B cell (primary cell): ENCODE measurements around the gene MAGI2. TPM values are rescaled to one million over a fixed set of nuclear protein-coding genes. Genes with fewer than 3 reads are reported as not detected.

ENCODE experiments used
- ATAC-seq: fragments of 200-7000 bp; cut with Tn5 transposase; one replicate; pipeline ENCODE4 v1.10.0; 2021; ENCODE audit warnings: low read depth, mild to moderate bottlenecking, moderate number of reproducible peaks, moderate library complexity
- CTCF ChIA-PET: fragments of 350-600 bp; sonication (Branson Sonifier 250); formaldehyde crosslinking; loops from one replicate; lab custom pipeline; 2021; ENCODE audit warnings: antibody characterized with exemption, inconsistent platforms; lab: Charles Lee
- POLR2A ChIA-PET: fragments of 350-600 bp; sonication (Branson Sonifier 250); formaldehyde crosslinking; loops from one replicate; lab custom pipeline; 2021; ENCODE audit warnings: antibody characterized with exemption; lab: Charles Lee
- DNase-seq: peaks from one replicate; pipeline ENCODE4 v3.0.0; 2013
- H2AFZ ChIP-seq: 2 replicates; pipeline ENCODE4 v1.6.1; 2012; ENCODE audit warnings: mild to moderate bottlenecking, low read depth, low read length; ENCODE audit not compliant: insufficient read depth, poor library complexity, severe bottlenecking
- H3K27ac ChIP-seq, 2 donors: 1 replicate in 1 of 2; 2 replicates in 1 of 2; pipeline ENCODE4 v1.5.1; 2012 to 2013; ENCODE audit warnings: low read length in 2 of 2, mild to moderate bottlenecking in 2 of 2, moderate library complexity in 1 of 2
- H3K27me3 ChIP-seq, 4 experiments: fragments of 200-600 bp in 1 of 4; sonication (generic) in 1 of 4; replicated peaks in 1 of 4; 1 replicate in 2 of 4; 2 replicates in 2 of 4; pipeline versions ENCODE4 v1.6.1 to v1.7.0; 2013 to 2016; ENCODE audit warnings: low read length in 3 of 4, mild to moderate bottlenecking in 2 of 4, mixed read lengths in 1 of 4, moderate library complexity in 1 of 4; ENCODE audit not compliant: insufficient read depth in 4 of 4, control insufficient read depth in 3 of 4; ENCODE audit errors: control extremely low read depth in 1 of 4
- H3K36me3 ChIP-seq, 2 experiments: replicated peaks in 1 of 2; 1 replicate in 1 of 2; 2 replicates in 1 of 2; pipeline versions ENCODE4 v1.6.1 to v1.7.1; 2013; ENCODE audit warnings: low read length in 1 of 2; ENCODE audit not compliant: insufficient read depth in 2 of 2, control insufficient read depth in 1 of 2; ENCODE audit errors: control extremely low read depth in 1 of 2, extremely low read depth in 1 of 2
- H3K4me1 ChIP-seq, 2 donors: fragments of 200-600 bp in 1 of 2; sonication (generic) in 1 of 2; 1 replicate in 1 of 2; 2 replicates in 1 of 2; pipeline versions ENCODE4 v1.5.1 to v1.6.1; 2013 to 2017; ENCODE audit warnings: low read length in 2 of 2; ENCODE audit not compliant: control insufficient read depth in 2 of 2, insufficient read depth in 2 of 2
- H3K4me2 ChIP-seq: replicated peaks from 2 replicates; pipeline ENCODE3; 2012; ENCODE audit warnings: mild to moderate bottlenecking, low read depth, low read length; ENCODE audit not compliant: poor library complexity, severe bottlenecking
- H3K4me3 ChIP-seq, 5 experiments: fragments of 200-600 bp in 1 of 5; sonication (generic) in 1 of 5; 1 replicate in 3 of 5; 2 replicates in 2 of 5; pipeline versions ENCODE4 v1.5.1 to v1.7.0; 2011 to 2016; ENCODE audit warnings: low read length in 4 of 5, mild to moderate bottlenecking in 4 of 5, low read depth in 2 of 5, control low read depth in 1 of 5, moderate library complexity in 1 of 5; ENCODE audit not compliant: insufficient read depth in 1 of 5; ENCODE audit errors: control extremely low read depth in 1 of 5, extremely low read depth in 1 of 5
- H3K79me2 ChIP-seq: fragments of 200-600 bp; sonication (generic); one replicate; pipeline ENCODE4 v1.6.0; 2016; ENCODE audit warnings: low read length; ENCODE audit not compliant: control insufficient read depth, insufficient read depth
- H3K9ac ChIP-seq: fragments of 200-600 bp; sonication (generic); 2 replicates; pipeline ENCODE4 v1.6.1; 2017; ENCODE audit warnings: mild to moderate bottlenecking, low read length, moderate library complexity
- H3K9me3 ChIP-seq, 3 donors: one replicate each; pipeline versions ENCODE4 v1.6.1 to v1.7.1; 2013; ENCODE audit warnings: low read length in 2 of 3; ENCODE audit not compliant: control insufficient read depth in 2 of 3, insufficient read depth in 1 of 3; ENCODE audit errors: control extremely low read depth in 1 of 3
- H4K20me1 ChIP-seq: 2 replicates; pipeline ENCODE4 v1.6.0; 2012; ENCODE audit warnings: mild to moderate bottlenecking, low read length; ENCODE audit not compliant: insufficient read depth, control insufficient read depth, poor library complexity, severe bottlenecking
- H3K27ac Mint-ChIP-seq: one replicate; pipeline ENCODE4 v1.8.0; 2021; ENCODE audit warnings: mixed read lengths
- H3K27me3 Mint-ChIP-seq: one replicate; pipeline ENCODE4 v1.8.0; 2021; ENCODE audit warnings: mixed read lengths
- H3K4me1 Mint-ChIP-seq: one replicate; pipeline ENCODE4 v1.8.0; 2021; ENCODE audit warnings: mixed read lengths
- H3K4me3 Mint-ChIP-seq: one replicate; pipeline ENCODE4 v1.8.0; 2021; ENCODE audit warnings: mixed read lengths
- H3K9me3 Mint-ChIP-seq: one replicate; pipeline ENCODE4 v1.8.0; 2022; ENCODE audit warnings: mixed read lengths; ENCODE audit not compliant: insufficient read depth
- EZH2 ChIP-seq: IDR thresholded peaks from 2 replicates; pipeline ENCODE4 v1.6.1; 2012; ENCODE audit warnings: borderline replicate concordance, low read depth, mild to moderate bottlenecking, moderate library complexity, low read length; ENCODE audit not compliant: insufficient read depth, poor library complexity, severe bottlenecking
- WGBS: methylation state at CpG from one replicate; pipeline ENCODE4 v1.1.5; 2013; ENCODE audit warnings: missing lambda C conversion rate; ENCODE audit not compliant: insufficient coverage; 5-methylcytosine and 5-hydroxymethylcytosine counted together
- intact Hi-C: fragments of 100-400 bp; cut with micrococcal nuclease; formaldehyde crosslinking; loops from one replicate; pipeline ENCODE4 v1.10.0; 2022
- polyA plus RNA-seq: library from polyadenylated mRNA; depleted of rRNA; stranded (reverse); fragments of >200 nt; gene quantifications from 2 replicates; pipeline ENCODE4 v1.2.3, GENCODE V29; 2012
- total RNA-seq, 2 donors: library from RNA; stranded (reverse); fragments of 120-200 nt in 1 of 2; gene quantifications; 1 replicate in 1 of 2; 2 replicates in 1 of 2; pipeline versions ENCODE4 v1.2.3 to v1.2.4, GENCODE V29; 2013 to 2022
- TF ChIP-seq, protein P1 (sequence below): fragments of 200-600 bp; IDR thresholded peaks from one replicate; pipeline ENCODE4 v1.8.0; 2022; ENCODE audit warnings: antibody characterized with exemption, mild to moderate bottlenecking

MAGI2 gene
- total and polyA plus RNA-seq, 2 donors (not counting 1 experiment from before 2014, with no cell fraction given) = 0.16 to 0.64 TPM

DNA sequence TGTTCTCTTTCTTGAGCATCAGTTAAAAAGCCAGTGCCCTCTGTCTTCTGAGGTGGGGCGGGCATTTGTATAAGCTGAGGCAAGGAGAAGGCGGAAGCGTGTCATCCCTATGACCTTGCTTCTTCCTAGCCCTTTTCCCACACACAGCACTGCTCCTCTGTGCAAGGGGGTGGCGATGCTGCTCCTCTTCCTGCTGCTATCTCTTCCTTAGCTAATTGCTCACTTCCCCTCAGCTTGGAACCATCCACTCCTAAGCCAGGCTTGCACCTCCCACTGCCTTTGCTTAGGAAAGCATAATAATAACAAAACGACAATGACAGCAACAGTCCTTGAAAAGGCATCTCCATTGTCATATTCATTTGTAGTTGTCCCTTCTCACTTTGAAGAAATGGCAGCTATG lies 1288.0 kb downstream of the MAGI2 start:
- no peak overlapping the region for H3K9ac ChIP-seq
- no peaks in the 10 kb centered on the region for H3K4me1 Mint-ChIP-seq
- peaks cover 0 to 3% (median 0%) of the 10 kb centered on the region in 3 donors for H3K9me3 ChIP-seq
- no peaks in the 10 kb centered on the region for H4K20me1 ChIP-seq
- H3K27me3 Mint-ChIP-seq = peaks cover 7% of the 10 kb centered on the region
- no peaks in the 10 kb centered on the region for H3K27me3 ChIP-seq
- no peak overlapping the region for H3K4me3 Mint-ChIP-seq
- H3K4me2 ChIP-seq = no peak overlapping the region
- no peaks in the 10 kb centered on the region for H3K9me3 Mint-ChIP-seq
- intact Hi-C loops = no loop called here
- H3K79me2 ChIP-seq = no peaks in the 10 kb centered on the region
- DNase-seq (no peak), ATAC-seq (no peak)
- H3K36me3 ChIP-seq = no peaks in the 10 kb centered on the region
- no peak overlapping the region for H3K27ac Mint-ChIP-seq
- H3K4me1 ChIP-seq = no peaks in the 10 kb centered on the region
- no peak for TF ChIP-seq EZH2
- TF ChIP-seq, protein P1, sequence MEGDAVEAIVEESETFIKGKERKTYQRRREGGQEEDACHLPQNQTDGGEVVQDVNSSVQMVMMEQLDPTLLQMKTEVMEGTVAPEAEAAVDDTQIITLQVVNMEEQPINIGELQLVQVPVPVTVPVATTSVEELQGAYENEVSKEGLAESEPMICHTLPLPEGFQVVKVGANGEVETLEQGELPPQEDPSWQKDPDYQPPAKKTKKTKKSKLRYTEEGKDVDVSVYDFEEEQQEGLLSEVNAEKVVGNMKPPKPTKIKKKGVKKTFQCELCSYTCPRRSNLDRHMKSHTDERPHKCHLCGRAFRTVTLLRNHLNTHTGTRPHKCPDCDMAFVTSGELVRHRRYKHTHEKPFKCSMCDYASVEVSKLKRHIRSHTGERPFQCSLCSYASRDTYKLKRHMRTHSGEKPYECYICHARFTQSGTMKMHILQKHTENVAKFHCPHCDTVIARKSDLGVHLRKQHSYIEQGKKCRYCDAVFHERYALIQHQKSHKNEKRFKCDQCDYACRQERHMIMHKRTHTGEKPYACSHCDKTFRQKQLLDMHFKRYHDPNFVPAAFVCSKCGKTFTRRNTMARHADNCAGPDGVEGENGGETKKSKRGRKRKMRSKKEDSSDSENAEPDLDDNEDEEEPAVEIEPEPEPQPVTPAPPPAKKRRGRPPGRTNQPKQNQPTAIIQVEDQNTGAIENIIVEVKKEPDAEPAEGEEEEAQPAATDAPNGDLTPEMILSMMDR = no peak
- H2AFZ ChIP-seq = no peak overlapping the region
- WGBS = 60% methylated on average over 2 of the region's 5 CpGs
- no peak overlapping the region for H3K27ac ChIP-seq
- POLR2A ChIA-PET = no interaction called here
- H3K4me3 ChIP-seq = no peak overlapping the region
- CTCF ChIA-PET = no interaction called here

DNA sequence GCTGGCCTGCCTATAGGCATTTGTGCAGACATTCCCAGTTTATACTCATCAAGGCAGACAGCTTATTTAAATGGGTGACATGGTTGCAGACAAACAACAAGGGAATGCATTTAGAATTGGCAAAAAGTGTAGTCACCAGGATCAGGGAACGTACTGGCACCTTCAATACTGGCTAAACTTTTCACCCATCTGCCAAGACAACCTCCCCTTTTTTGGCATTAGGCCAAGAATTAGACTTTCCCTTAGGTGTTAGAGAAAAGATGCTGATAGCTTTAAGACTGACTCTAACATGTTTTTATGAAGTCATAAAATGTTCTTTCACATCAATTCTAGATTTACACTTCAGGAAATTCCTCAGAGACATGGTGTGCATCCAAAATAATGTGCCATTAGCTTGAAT lies 1289.0 kb downstream of the MAGI2 start:
- no CpG with 5 or more reads among the region's 1 CpG for WGBS
- DNase-seq = no peak
- ChIA-PET CTCF (interaction anchor here (0.6 to 1.2 kb wide), 2 partner anchors 9 to 301 kb away, joined by 3 to 4 read pairs; no protein-coding TSS in a partner anchor), POLR2A (no interaction called here)
- intact Hi-C loops = no loop called here
- Histone ChIP-seq H3K27me3 (peaks cover 0 to 2% (median 0%) of the 10 kb centered on the region in 4 experiments), H3K36me3 (no peaks in the 10 kb centered on the region), H4K20me1 (no peaks in the 10 kb centered on the region), H3K9ac (no peak overlapping the region), H3K4me3 (no peak overlapping the region), H3K9me3 (peaks cover 0 to 3% (median 0%) of the 10 kb centered on the region in 3 donors), H3K4me2 (no peak overlapping the region), H3K4me1 (no peaks in the 10 kb centered on the region), H2AFZ (no peak overlapping the region), H3K79me2 (no peaks in the 10 kb centered on the region), H3K27ac (no peak overlapping the region)
- no peak overlapping the region for H3K4me3 Mint-ChIP-seq
- TF ChIP-seq EZH2 = no peak
- TF ChIP-seq, protein P1 = no peak
- H3K4me1 Mint-ChIP-seq = no peaks in the 10 kb centered on the region
- peaks cover 7% of the 10 kb centered on the region for H3K27me3 Mint-ChIP-seq
- no peak overlapping the region for H3K27ac Mint-ChIP-seq
- no peak for ATAC-seq
- H3K9me3 Mint-ChIP-seq = no peaks in the 10 kb centered on the region
